GM23248 (cell line): Measurements from ENCODE around the gene QRICH1. TPM values are rescaled to one million over a fixed set of nuclear protein-coding genes. Genes with fewer than 3 reads are reported as not detected.

Experiments
- DNase-seq: peaks from one replicate; pipeline ENCODE4 v3.0.0-alpha.2; 2015
- H2AFZ ChIP-seq: fragments of 200-600 bp; sonication (generic); 2 replicates; pipeline ENCODE4 v1.6.1; 2016; ENCODE audit warnings: antibody characterized with exemption
- H3F3A ChIP-seq: fragments of 200-600 bp; sonication (generic); 2 replicates; pipeline ENCODE4 v1.6.1; 2016; ENCODE audit warnings: mild to moderate bottlenecking, antibody characterized with exemption, mixed run types; ENCODE audit not compliant: insufficient read depth
- H3K27ac ChIP-seq: fragments of 200-600 bp; sonication (generic); 2 replicates; pipeline ENCODE4 v1.5.1; 2016; ENCODE audit warnings: mild to moderate bottlenecking
- H3K27me3 ChIP-seq: fragments of 200-600 bp; sonication (generic); replicated peaks from 2 replicates; pipeline ENCODE4 v1.6.1; 2016; ENCODE audit warnings: mild to moderate bottlenecking; ENCODE audit not compliant: insufficient read depth
- H3K36me3 ChIP-seq: fragments of 200-600 bp; sonication (generic); 2 replicates; pipeline ENCODE4 v1.6.1; 2016; ENCODE audit warnings: low read depth, mild to moderate bottlenecking
- H3K4me1 ChIP-seq: fragments of 200-600 bp; sonication (generic); 2 replicates; pipeline ENCODE4 v1.6.1; 2016; ENCODE audit warnings: mild to moderate bottlenecking; ENCODE audit not compliant: insufficient read depth
- H3K4me2 ChIP-seq: fragments of 200-600 bp; sonication (generic); one replicate; pipeline ENCODE4 v1.6.1; 2016; ENCODE audit warnings: mild to moderate bottlenecking; ENCODE audit not compliant: unreplicated experiment
- H3K4me3 ChIP-seq: fragments of 200-600 bp; sonication (generic); 2 replicates; pipeline ENCODE4 v1.5.1; 2016; ENCODE audit warnings: mild to moderate bottlenecking
- H3K79me2 ChIP-seq: fragments of 200-600 bp; sonication (generic); 2 replicates; pipeline ENCODE4 v1.6.1; 2016; ENCODE audit warnings: mild to moderate bottlenecking; ENCODE audit not compliant: insufficient read depth
- H3K9ac ChIP-seq: fragments of 200-600 bp; sonication (generic); 2 replicates; pipeline ENCODE4 v1.6.1; 2016; ENCODE audit warnings: mild to moderate bottlenecking
- H3K9me2 ChIP-seq: fragments of 200-600 bp; sonication (generic); 2 replicates; pipeline ENCODE4 v1.6.1; 2016; ENCODE audit warnings: mixed run types, mild to moderate bottlenecking, moderate library complexity; ENCODE audit not compliant: insufficient read depth
- H3K9me3 ChIP-seq: fragments of 200-600 bp; sonication (generic); one replicate; pipeline ENCODE4 v1.6.1; 2017; ENCODE audit warnings: low read depth
- H4K20me1 ChIP-seq: fragments of 200-600 bp; sonication (generic); 2 replicates; pipeline ENCODE4 v1.6.0; 2016; ENCODE audit not compliant: insufficient read depth
- EZH2 ChIP-seq: fragments of 200-600 bp; sonication (generic); IDR thresholded peaks from 2 replicates; pipeline ENCODE4 v1.6.1; 2018; ENCODE audit warnings: antibody characterized with exemption, mild to moderate bottlenecking; ENCODE audit not compliant: insufficient read depth, poor library complexity, severe bottlenecking
- EZH2phosphoT487 ChIP-seq: fragments of 200-600 bp; sonication (generic); IDR thresholded peaks from 2 replicates; pipeline ENCODE4 v1.6.1; 2018; ENCODE audit warnings: antibody characterized with exemption, moderate library complexity, mild to moderate bottlenecking, low read depth; ENCODE audit not compliant: insufficient read depth
- whole genome bisulfite sequencing, 2 experiments: methylation state at CpG; one replicate each; pipeline ENCODE4 v1.1.6; 2015 to 2017; ENCODE audit warnings: low lambda C conversion rate in 2 of 2, low coverage in 1 of 2; ENCODE audit errors: missing lambda C conversion rate in 2 of 2; 5-methylcytosine and 5-hydroxymethylcytosine counted together
- in situ Hi-C: fragments of 300-500 bp; cut with MboI; formaldehyde crosslinking; loops from 2 replicates; pipeline ENCODE4 v1.15.0; 2020
- polyA plus RNA-seq: library from polyadenylated mRNA; unstranded; fragments of >200 nt; fragmentation: Nextera tagmentation; extraction: Ambion mirVana; gene quantifications from 2 replicates; pipeline ENCODE4 v1.2.1, GENCODE V29; 2016
- total RNA-seq: library from RNA; depleted of rRNA; stranded (reverse); fragments of >200 nt; shearing (Covaris generic); gene quantifications from 2 replicates; pipeline ENCODE4 v1.2.3, GENCODE V29; 2014

The QRICH1 gene
- total and polyA plus RNA-seq, 2 experiments from 2014 or later = 29.0 to 107 TPM

DNA sequence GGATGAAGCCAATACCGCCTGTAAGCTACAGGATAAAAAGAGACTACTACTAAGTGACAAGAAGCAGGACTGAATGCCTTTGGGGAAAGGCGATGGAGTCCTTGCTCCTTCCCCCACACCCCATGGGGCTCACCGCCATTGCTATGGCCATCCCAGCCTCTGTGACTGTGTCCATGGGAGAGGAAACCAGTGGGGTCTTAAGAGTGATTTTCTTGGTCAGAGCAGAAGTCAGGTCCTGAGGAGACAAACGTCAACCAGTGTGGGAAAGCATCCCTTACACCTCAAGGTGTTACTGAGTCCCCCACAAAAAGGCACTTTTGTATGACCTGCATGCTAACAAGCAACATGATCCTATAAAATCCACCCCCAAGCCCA lies 65.6 kb downstream of the QRICH1 start:
- in situ Hi-C loops = no loop called here
- TF ChIP-seq EZH2phosphoT487 = no peak
- no peak for TF ChIP-seq EZH2

DNA sequence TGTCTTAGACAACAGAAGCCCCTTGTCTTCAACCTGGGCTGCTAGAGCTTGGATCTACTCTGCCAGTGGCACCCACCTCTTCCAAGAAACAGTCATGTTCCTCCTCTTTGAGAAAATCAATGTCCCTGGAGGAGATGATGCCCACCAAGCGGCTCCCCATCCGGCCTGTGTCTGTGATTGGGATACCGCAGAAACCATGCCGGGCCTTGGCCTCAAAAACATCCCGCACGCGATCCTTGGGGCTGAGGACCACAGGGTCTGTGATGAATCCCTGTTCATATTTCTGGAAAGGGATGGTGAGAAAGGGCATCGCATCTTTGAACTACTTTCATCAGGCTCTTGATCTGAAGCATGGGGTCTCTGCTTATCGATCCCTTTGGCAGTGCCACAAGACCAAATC lies 66.2 kb downstream of the QRICH1 start:
- H3K36me3 ChIP-seq = peaks cover 33% of the 10 kb centered on the region
- H3K79me2 ChIP-seq = peaks cover 66% of the 10 kb centered on the region

More for the DNA sequence above, 65.6 kb downstream of the QRICH1 start:
- Histone ChIP-seq H3K9ac (peak overlapping the region; percentile 95), H3K79me2 (peaks cover 59% of the 10 kb centered on the region), H3K27ac (peak overlapping the region; percentile 73; the same call in 1 of the 2 replicates), H3K4me3 (peak overlapping the region; percentile 95), H3K4me1 (peaks cover 22% of the 10 kb centered on the region), H2AFZ (no peak overlapping the region), H3K9me3 (no peaks in the 10 kb centered on the region), H3K4me2 (peak overlapping the region; percentile 98), H3K27me3 (no peaks in the 10 kb centered on the region), H3F3A (peaks cover 77% of the 10 kb centered on the region), H4K20me1 (no peaks in the 10 kb centered on the region), H3K36me3 (peaks cover 33% of the 10 kb centered on the region), H3K9me2 (no peaks in the 10 kb centered on the region)
- WGBS, 2 experiments = 83 to 87% methylated on average over 4 of the region's 4 CpGs
- no peak for DNase-seq

DNA sequence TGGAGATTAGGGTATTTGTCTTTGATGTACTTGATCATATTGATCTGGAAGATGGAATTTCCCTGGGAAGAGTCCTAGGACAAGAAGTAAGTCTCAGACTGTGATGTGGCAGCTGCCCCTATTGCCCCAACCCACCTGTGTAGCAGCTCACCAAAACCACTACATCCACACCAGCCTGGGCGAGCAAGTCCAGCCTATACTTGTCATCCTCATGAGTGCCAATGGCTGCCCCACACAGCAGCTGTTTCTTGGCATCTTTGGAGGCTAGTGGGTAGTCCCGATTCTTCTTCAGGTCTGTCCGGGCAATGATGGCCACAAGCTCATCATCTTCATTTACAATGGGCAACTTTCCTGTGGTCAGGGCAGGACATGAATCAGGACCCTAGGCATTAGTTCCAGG lies 67.3 kb downstream of the QRICH1 start:
- Histone ChIP-seq H3K4me2 (no peak overlapping the region), H3K27ac (no peak overlapping the region), H3K4me1 (peaks cover 22% of the 10 kb centered on the region), H4K20me1 (no peaks in the 10 kb centered on the region), H3K9me2 (no peaks in the 10 kb centered on the region), H3K4me3 (no peak overlapping the region), H3K36me3 (peaks cover 24% of the 10 kb centered on the region), H2AFZ (no peak overlapping the region), H3F3A (peaks cover 67% of the 10 kb centered on the region), H3K79me2 (peaks cover 71% of the 10 kb centered on the region), H3K9ac (no peak overlapping the region), H3K27me3 (no peaks in the 10 kb centered on the region), H3K9me3 (no peaks in the 10 kb centered on the region)
- in situ Hi-C loops = no loop called here
- no peak for DNase-seq
- TF ChIP-seq EZH2phosphoT487 (no peak), EZH2 (no peak)
- WGBS, 2 experiments = 83 to 88% methylated on average over 3 of the region's 3 CpGs

More for the DNA sequence above, 66.2 kb downstream of the QRICH1 start:
- peaks cover 78% of the 10 kb centered on the region for H3F3A ChIP-seq
- peaks cover 24% of the 10 kb centered on the region for H3K4me1 ChIP-seq
- H3K4me3 ChIP-seq = 0 out of 2 replicates have a peak overlapping the region, but pooled peaks have one; percentile 95
- no peak for DNase-seq
- H4K20me1 ChIP-seq = no peaks in the 10 kb centered on the region
- H3K27ac ChIP-seq = peak overlapping the region; percentile 73; the same call in 1 of the 2 replicates
- H3K9me2 ChIP-seq = no peaks in the 10 kb centered on the region
- H3K9me3 ChIP-seq = no peaks in the 10 kb centered on the region
- in situ Hi-C loops = no loop called here
- TF ChIP-seq EZH2phosphoT487 (no peak), EZH2 (no peak)
- 0 out of 2 replicates have a peak overlapping the region, but pooled peaks have one; percentile 95 for H3K9ac ChIP-seq
- H3K4me2 ChIP-seq = peak overlapping the region; percentile 98
- 96 to 97% methylated on average over 9 of the region's 9 CpGs for WGBS, 2 experiments
- H3K27me3 ChIP-seq = no peaks in the 10 kb centered on the region
- no peak overlapping the region for H2AFZ ChIP-seq

DNA sequence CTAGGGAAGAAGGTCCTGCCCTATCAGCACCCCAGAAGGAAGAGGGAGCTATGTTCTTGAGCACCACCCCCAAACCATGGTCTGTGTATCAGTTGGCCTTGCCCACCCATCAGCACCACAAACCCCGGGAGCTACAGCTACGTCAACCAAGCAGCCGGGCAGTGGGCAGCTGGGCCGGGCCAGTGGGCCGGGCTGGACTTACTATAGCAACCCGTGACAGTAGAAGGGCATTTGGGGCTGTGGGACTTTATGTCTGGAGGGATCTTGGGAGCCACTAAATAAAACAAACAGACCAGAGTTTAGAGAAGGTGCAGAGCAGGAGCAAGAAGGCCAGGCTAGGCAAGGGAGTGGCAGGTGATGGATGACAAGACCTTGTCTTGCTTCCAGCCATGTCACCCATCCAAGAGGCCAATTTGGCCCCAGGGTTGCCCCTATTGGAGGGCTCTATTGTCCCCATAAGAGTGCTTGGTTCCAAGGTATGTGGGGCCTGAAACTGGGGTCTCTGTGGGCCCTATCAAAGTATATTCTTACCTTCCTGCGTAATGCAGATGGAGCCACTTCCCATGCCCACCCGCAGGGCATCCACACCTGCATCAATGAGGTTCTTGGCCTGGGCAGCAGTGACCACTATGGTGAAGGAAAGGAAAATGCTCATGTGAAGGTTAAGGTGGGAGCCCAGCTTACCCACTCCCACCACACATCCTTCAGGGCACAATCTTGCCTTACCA lies 67.9 kb downstream of the QRICH1 start:
- Histone ChIP-seq H2AFZ (no peak overlapping the region), H3K9ac (no peak overlapping the region), H3K9me2 (no peaks in the 10 kb centered on the region), H3K4me2 (no peak overlapping the region), H3K9me3 (no peaks in the 10 kb centered on the region), H3K27ac (no peak overlapping the region; the same call in 1 of the 2 replicates), H3K27me3 (no peaks in the 10 kb centered on the region), H4K20me1 (no peaks in the 10 kb centered on the region), H3K36me3 (peaks cover 23% of the 10 kb centered on the region), H3K79me2 (peaks cover 71% of the 10 kb centered on the region), H3F3A (peaks cover 64% of the 10 kb centered on the region), H3K4me3 (no peak overlapping the region), H3K4me1 (peaks cover 22% of the 10 kb centered on the region)
- 83% methylated on average over 8 of the region's 8 CpGs for WGBS, 2 experiments
- DNase-seq = no peak
- TF ChIP-seq EZH2phosphoT487 (no peak), EZH2 (no peak)
- in situ Hi-C loops = no loop called here
